CD4-positive, alpha-beta T cell treated with Interleukin-4 for 1 hour (primary cell): ENCODE measurements around the gene WBP1.
A peak's percentile ranks its signal among the peaks of the same experiment; 100 is the strongest.
"Not testable (repeated sequence)": the region's sequence is repeated elsewhere in the genome, so short reads cannot be mapped to it uniquely, and the experiment has no call there.

Experiments
- DNase-seq, 2 donors: peaks; one replicate each; pipeline ENCODE4 v3.0.0-alpha.2; 2020 to 2022

Gene WBP1

GRCh38 chr2:74457129-74457548, 1.1 kb upstream of the WBP1 start:
- DNase-seq, result no peak

GRCh38 chr2:74457549-74458131, 598 bp upstream of the WBP1 start:
- peak; percentile 87 for DNase-seq

- DNase-seq, result no peak
These were observed 713 bp downstream of the WBP1 start for GRCh38 chr2:74458938-74459363.

DNA sequence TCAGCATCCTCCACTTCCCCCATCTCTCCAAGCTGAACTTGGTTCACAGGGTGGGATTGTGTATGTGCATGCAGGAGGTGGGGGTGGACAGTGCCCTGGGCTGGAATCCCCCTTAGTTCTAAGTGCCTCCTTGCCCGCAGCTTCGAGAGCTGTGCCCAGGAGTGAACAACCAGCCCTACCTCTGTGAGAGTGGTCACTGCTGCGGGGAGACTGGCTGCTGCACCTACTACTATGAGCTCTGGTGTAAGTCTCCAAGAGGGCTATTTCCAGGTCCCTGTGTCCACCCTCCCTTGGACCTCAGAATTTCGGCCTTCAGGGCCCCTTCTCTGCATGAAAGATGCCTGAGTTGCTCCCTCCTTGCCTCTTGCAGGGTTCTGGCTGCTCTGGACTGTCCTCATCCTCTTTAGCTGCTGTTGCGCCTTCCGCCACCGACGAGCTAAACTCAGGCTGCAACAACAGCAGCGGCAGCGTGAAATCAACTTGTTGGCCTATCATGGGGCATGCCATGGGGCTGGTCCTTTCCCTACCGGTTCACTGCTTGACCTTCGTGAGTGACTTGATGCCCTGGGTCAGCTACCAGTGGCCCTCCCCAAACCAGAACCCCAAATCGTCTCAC, 1.4 kb downstream of the WBP1 start:
- not testable (repeated sequence) for DNase-seq

- not testable (repeated sequence) for DNase-seq
These were observed 1.9 kb downstream of the WBP1 start for GRCh38 chr2:74460187-74460586.

DNA sequence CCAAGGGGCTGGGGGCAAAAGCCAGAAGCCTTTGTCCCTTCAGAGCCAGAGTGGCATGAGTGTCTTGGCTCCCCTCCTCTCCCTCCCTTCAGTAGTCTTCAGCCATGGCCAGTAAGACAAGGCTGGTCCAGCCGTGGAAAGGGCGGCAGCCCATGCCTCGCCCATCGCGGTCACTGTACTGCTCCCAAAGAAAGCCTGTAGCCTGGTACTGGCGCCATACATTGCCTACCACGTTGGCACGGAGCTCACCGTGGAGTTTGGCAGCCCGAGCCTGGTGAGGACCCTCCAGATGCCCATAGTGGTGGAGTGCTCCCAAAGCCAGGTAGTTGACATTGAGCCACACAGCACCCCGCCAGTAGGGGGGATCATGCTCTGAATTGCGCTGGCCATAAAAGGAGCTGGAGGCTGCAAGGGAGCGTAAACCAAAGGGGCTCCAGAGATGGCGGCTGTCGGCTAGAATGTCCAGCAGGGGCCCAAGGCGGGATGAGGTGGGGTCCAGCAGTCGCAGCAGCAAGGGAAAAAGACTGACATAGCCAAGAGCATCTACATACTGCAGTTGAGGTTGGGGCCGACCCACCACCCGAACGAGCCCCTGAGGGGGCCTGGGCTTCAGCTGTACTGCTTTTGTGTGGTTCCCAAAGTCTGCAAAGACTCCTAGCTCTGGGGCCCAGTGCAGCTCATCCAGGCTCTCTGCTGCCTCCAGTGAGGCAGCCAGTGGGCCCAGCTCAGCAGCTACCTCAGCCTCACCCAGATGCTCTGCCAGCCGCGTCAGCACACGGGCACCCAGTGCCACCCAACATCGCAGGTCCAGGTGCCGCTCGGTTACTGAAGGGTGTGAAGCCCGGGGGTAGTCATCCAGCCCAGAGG, 3.2 kb downstream of the WBP1 start:
- DNase-seq, result no peak

DNA sequence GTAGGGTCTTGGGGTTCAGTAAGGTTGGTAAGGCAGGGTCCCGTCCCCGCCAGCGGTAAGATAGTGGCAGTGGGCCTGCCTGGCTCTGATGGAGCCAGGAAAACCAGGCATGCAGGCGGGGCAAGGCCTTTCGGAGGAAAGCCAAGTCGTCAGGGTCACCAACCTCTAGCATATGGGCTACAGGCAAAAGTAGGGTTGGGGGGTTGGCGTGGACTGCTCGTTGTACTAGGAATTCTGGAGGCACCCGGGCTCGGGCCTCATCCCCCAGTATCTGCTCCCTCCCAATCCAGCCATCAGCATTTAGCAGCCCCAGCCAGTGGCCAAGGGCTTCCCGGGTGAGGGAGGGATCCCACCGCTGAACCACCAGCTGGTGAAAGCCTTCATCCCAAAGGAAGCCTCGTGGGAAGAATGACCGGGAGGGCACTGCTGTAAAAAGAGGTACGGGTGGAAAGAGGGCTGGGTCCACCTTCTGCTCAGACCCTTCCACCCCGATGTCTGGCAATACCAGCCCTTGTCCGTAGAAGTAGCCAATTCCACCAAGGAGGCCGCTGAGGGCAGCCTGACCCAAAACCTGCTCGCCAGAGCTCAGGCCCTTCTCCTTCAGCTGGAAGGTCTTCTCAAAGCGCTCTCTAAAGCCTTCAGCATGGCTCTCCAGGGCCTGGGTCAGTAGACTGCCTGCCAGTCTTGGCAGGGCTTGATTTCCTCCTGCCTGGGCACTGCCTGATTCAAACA, 4.0 kb downstream of the WBP1 start:
- DNase-seq, result no peak

DNA sequence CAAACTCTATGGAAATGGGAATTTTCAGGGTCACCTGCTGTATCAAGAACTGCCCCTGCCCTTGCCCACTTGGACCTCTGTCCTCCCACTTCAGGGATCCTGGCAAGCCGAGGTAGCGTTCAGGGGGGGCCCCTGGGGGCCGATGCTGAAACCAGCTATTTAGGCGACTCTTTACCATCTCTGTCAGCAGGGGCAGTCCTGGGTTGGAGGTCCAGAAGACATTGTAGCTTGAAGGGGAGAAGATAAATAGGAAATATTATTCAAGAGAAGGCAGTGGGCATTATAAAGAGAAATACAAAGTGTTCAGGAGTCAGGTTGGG, 4.5 kb downstream of the WBP1 start:
- DNase-seq, result no peak

- DNase-seq, result no peak
These were observed 6.2 kb downstream of the WBP1 start for GRCh38 chr2:74464406-74464805.

DNA sequence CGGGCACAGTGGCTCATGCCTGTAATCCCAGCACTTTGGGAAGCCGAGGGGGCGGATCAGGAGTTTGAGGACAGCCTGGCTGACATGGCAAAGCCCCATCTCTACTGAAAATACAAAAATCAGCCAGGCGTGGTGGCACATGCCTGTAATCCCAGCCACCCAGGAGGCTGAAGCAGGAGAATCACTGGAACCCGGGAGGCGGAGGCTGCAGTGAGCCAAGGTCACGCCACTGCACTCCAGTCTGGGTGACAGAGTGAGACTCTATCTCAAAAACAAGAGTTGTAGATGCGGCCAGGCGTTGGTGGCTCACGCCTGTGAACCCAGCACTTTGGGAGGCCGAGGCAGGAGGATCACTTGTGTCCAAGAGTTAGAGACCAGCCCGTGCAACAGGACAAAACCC, 12.5 kb downstream of the WBP1 start:
- not testable (repeated sequence) for DNase-seq

DNA sequence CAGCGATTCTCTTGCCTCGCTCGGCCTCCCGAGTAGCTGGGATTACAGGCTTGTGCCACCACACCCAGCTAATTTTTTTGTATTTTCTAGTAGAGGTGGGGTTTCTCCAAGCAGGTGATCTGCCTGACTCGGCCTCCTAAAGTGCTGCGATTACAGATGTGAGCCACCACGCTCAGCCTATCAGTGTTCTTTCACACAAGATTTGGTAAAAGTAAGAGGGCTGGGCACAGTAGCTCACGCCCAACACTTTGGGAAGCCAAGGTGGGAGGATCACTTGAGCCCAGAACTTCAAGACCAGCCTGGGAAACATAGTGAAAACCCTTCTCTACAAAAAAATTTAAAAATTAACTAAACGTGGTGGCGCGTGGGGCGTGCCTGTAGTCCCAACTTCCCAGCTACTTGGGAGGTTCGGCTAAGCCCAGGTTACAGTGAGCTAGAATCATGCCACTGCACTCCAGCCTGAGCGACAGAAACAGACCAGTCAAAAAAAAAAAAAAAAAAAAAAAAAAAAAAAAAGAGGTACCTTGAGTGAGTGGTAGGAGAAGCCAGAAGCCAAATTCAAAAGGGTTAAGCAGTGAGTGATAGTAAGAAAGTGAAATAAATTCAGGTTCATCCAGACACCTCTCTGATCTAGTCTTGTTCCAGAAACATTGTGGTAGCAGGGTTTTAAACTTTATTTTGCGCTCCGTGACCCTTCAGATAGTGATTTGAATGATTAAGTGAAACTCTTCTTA, 13.3 kb downstream of the WBP1 start:
- no peak for DNase-seq

DNA sequence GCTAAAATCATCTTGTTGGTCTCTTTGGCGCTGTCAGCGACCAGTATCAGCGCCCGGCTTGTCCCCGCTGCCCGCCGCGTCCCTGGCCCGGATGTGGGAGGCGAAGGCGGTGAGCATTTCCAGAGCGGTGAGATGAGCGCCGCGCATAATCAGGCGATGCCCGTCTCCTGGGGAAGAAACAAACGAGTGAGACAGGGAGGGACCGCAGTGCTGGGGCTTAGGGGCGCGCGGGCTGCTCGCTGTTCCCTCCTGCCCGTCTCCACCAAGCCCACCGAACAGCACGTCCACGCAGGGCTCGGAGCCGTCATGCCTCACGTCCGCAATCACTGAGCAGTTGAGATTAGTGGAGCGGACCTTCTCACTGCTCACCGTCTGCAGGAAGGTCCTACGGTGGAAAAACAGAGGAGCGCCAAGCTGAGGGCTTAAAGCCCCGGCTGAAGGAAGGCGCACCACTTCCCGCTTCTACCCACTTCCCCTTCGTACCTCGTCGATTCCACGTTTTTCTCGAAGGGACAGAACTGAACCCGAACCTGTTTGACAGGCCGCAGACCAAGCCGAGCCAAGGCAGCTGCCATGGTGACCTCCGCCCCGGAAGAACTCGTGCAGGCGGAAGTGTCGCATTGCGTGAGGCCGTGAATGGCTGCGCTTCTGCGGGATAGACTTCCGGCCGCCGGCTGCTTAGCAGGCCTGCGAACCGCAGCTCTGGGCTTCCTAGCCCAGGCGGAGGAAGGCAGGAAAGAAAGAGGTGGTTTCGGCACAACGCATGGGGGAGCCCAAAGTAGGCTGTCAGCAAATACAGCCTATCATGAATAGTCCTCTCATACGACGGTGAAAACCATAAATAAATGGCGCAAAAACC, 14.1 kb downstream of the WBP1 start, which contains the start of gene MRPL53:
Gene MRPL53 (minus strand): TSS at position 595 of the 859 bp plus-strand sequence. CDS start 20 bp downstream, at position 575.
- peak; percentile 95 to 96 for DNase-seq

DNA sequence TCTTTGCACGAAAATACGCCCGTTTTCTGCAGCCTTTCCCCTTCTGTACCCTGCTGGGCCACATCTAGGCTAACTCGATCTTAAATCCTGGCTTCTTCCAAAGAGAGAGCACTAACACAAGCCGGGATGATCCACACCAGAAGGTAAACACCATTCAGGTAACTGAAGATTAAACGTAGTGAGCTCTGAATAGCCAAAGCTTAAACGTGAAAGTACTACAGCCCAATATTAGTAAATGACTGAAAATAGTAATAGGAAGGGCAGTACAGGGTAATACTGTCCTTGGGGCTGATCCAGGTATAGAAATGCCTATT, 14.7 kb downstream of the WBP1 start:
- DNase-seq, result no peak

DNA sequence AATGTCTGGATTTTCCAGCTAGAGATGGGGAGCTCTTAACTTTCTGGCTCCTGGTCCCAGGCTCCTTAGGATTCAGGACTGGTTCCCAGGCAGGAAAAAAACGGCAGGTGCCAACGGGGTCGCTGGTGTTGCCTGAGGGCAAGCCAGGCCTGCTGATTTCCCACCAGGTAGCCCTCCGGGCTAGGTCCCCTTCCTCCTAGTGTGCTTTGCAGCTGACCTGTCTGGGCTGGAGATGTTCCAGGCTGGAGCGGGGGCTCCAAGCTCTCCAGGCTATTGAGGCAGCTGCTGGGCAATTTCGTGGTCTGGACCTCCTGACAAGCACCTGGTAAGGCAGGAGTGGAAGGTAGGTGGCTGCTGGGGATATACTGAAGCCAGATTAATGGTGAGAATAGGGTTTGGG, 16.2 kb downstream of the WBP1 start:
- no peak for DNase-seq

- no peak for DNase-seq
These were observed 16.7 kb downstream of the WBP1 start for GRCh38 chr2:74474899-74475298.

DNA sequence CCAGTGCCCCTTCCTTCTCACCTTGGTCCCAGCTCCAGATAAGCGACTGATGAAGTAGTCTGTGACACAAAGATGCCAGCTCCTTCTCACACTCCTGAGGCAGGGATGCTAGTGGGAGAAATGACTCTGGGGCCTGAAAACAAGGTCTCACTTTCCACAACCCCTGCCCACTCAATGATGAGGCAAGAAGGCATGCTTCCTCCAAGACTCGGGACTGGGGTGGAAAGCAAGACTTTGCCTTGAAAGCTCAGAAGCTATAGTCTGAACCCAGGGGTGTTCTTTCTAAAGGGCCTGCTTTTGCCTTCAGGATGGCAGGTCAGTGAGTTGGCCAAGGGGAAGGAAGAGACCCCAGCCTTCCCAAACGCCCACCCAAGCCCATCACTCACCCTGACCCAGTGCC, 23.2 kb downstream of the WBP1 start:
- DNase-seq, result no peak

GRCh38 chr2:74481961-74482800, 23.9 kb downstream of the WBP1 start:
- peak; percentile 63 to 68 for DNase-seq

GRCh38 chr2:74482801-74483674, 24.8 kb downstream of the WBP1 start, which contains the start of the genes CCDC142 and TTC31:
Gene CCDC142, minus strand, starts transcription at chr2:74482998. Its CDS starts 161 bp downstream, at chr2:74482837.
Gene TTC31, plus strand, starts transcription at chr2:74483081. Its CDS starts 15 bp downstream, at chr2:74483096.
- peak; percentile 95 to 96 for DNase-seq

DNA sequence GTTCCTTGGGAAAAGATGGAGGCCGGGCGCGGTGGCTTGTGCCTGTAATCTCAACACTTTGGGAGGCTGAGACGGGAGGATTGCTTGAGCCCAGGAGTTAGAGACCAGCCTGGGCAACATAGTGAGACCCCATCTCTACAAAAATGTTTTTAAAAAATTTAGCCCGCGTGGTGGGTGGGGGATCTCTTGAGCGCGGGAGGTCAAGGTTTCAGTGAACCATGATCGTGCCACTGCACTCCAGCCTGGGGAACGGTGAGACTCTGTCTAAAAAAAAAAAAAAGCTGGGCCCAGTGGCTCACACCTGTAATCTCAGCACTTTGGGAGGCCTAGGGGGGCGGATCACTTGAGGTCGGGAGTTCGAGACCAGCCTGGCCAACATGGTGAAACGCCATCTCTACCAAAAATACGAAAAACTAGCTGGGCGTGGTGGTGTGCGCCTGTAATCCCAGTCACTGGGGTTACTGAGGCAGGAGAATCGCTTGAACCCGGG, 25.5 kb downstream of the WBP1 start:
- not testable (repeated sequence) for DNase-seq
